HEK293 (cell line): Measurements from ENCODE around the gene PTH2.

ENCODE experiments used
- CTCF ChIA-PET: fragments of 350-600 bp; formaldehyde crosslinking; extraction: SDS; loops from one replicate; lab custom pipeline; 2021; ENCODE audit warnings: antibody characterized with exemption; lab: Yijun Ruan, JAX
- POLR2A ChIA-PET: fragments of 300-600 bp; formaldehyde crosslinking; extraction: SDS; loops from one replicate; lab custom pipeline; 2020; ENCODE audit warnings: antibody characterized with exemption, inconsistent platforms; lab: Yijun Ruan, JAX
- H3K27ac ChIP-seq: fragments of 200-500 bp; sonication (Bioruptor generic); 2 replicates; pipeline ENCODE4 v1.5.1; 2014; ENCODE audit warnings: low read depth, low read length, control low read depth, inconsistent platforms; ENCODE audit errors: extremely low read depth
- H3K36me3 ChIP-seq, 2 experiments: fragments of 200-500 bp in 1 of 2; sonication (Bioruptor generic) in 1 of 2; 1 replicate in 1 of 2; 2 replicates in 1 of 2; pipeline ENCODE4 v1.5.1; 2014 to 2017; ENCODE audit warnings: inconsistent platforms in 2 of 2, low read length in 2 of 2; ENCODE audit not compliant: control insufficient read depth in 2 of 2, insufficient read depth in 1 of 2
- H3K4me1 ChIP-seq: fragments of 200-500 bp; sonication (Bioruptor generic); 2 replicates; pipeline ENCODE4 v1.5.1; 2014; ENCODE audit warnings: mild to moderate bottlenecking, low read length, inconsistent platforms; ENCODE audit not compliant: control insufficient read depth, insufficient read depth
- H3K4me3 ChIP-seq: 2 replicates; pipeline ENCODE4 v1.5.1; 2011; ENCODE audit warnings: low read depth, mild to moderate bottlenecking, control low read depth, low read length, moderate library complexity
- H3K9me3 ChIP-seq: fragments of 200-500 bp; sonication (Bioruptor generic); 2 replicates; pipeline ENCODE4 v1.5.1; 2014; ENCODE audit warnings: low read depth, low read length, inconsistent platforms; ENCODE audit not compliant: control insufficient read depth, insufficient read depth
- GLI2 ChIP-seq: fragments of 450-650 bp; formaldehyde crosslinking; IDR thresholded peaks from 2 replicates; pipeline ENCODE4; 2017; ENCODE audit warnings: missing biosample characterization, missing genetic modification characterization, low read depth, borderline replicate concordance
- KLF8 ChIP-seq: fragments of 450-650 bp; formaldehyde crosslinking; IDR thresholded peaks from 2 replicates; pipeline ENCODE4 v1.5.1; 2016; ENCODE audit warnings: missing biosample characterization, missing genetic modification characterization
- KLF9 ChIP-seq: fragments of 450-650 bp; formaldehyde crosslinking; IDR thresholded peaks from 2 replicates; pipeline ENCODE4 v1.5.1; 2016; ENCODE audit warnings: missing biosample characterization, missing genetic modification characterization, low read depth
- PATZ1 ChIP-seq: fragments of 450-650 bp; formaldehyde crosslinking; IDR thresholded peaks from 2 replicates; pipeline ENCODE4 v1.5.1; 2016; ENCODE audit warnings: missing biosample characterization, missing genetic modification characterization
- ZFHX2 ChIP-seq: fragments of 450-650 bp; formaldehyde crosslinking; conservative IDR thresholded peaks from 2 replicates; pipeline ENCODE4 v1.5.1; 2016; ENCODE audit warnings: missing biosample characterization, missing genetic modification characterization
- ZNF146 ChIP-seq: fragments of 450-650 bp; formaldehyde crosslinking; IDR thresholded peaks from 2 replicates; pipeline ENCODE4 v1.5.1; 2016; ENCODE audit warnings: missing biosample characterization, missing genetic modification characterization
- ZNF223 ChIP-seq: fragments of 450-650 bp; formaldehyde crosslinking; IDR thresholded peaks from 2 replicates; pipeline ENCODE4 v1.5.1; 2016; ENCODE audit warnings: missing biosample characterization, missing genetic modification characterization
- ZNF239 ChIP-seq: fragments of 450-650 bp; formaldehyde crosslinking; IDR thresholded peaks from 2 replicates; pipeline ENCODE4 v1.5.1; 2016; ENCODE audit warnings: missing biosample characterization, missing genetic modification characterization
- ZNF280D ChIP-seq: fragments of 450-650 bp; formaldehyde crosslinking; IDR thresholded peaks from 2 replicates; pipeline ENCODE4 v1.5.1; 2016; ENCODE audit warnings: missing biosample characterization, missing genetic modification characterization
- ZNF362 ChIP-seq: fragments of 450-650 bp; formaldehyde crosslinking; IDR thresholded peaks from 2 replicates; pipeline ENCODE4 v1.5.1; 2016; ENCODE audit warnings: missing biosample characterization, missing genetic modification characterization
- ZNF391 ChIP-seq: fragments of 450-650 bp; formaldehyde crosslinking; IDR thresholded peaks from 2 replicates; pipeline ENCODE4 v1.5.1; 2016; ENCODE audit warnings: low read depth, missing biosample characterization, missing genetic modification characterization, borderline replicate concordance
- ZNF529 ChIP-seq: fragments of 450-650 bp; formaldehyde crosslinking; IDR thresholded peaks from 2 replicates; pipeline ENCODE4 v1.5.1; 2017; ENCODE audit warnings: missing genetic modification characterization, missing biosample characterization; ENCODE audit not compliant: insufficient replicate concordance
- ZNF544 ChIP-seq: fragments of 450-650 bp; formaldehyde crosslinking; IDR thresholded peaks from 2 replicates; pipeline ENCODE4 v1.5.0; 2017; ENCODE audit warnings: missing biosample characterization, missing genetic modification characterization
- TF ChIP-seq, protein P1 (sequence below): fragments of 450-650 bp; formaldehyde crosslinking; IDR thresholded peaks from 2 replicates; pipeline ENCODE4 v1.5.1; 2016; ENCODE audit warnings: missing biosample characterization, missing genetic modification characterization
- TF ChIP-seq, protein P2 (sequence below): fragments of 450-650 bp; formaldehyde crosslinking; IDR thresholded peaks from 2 replicates; pipeline ENCODE4 v1.5.1; 2016; ENCODE audit warnings: missing biosample characterization, missing genetic modification characterization

Gene PTH2

GRCh38 chr19:49403404-49404187, 19.6 kb downstream of the PTH2 start (continued):
- TF ChIP-seq PATZ1 (peak; percentile 85), ZFHX2 (tag by site-specific recombination) (peak; percentile 55), ZNF391 (tag by site-specific recombination) (no peak)
- TF ChIP-seq, protein P1, sequence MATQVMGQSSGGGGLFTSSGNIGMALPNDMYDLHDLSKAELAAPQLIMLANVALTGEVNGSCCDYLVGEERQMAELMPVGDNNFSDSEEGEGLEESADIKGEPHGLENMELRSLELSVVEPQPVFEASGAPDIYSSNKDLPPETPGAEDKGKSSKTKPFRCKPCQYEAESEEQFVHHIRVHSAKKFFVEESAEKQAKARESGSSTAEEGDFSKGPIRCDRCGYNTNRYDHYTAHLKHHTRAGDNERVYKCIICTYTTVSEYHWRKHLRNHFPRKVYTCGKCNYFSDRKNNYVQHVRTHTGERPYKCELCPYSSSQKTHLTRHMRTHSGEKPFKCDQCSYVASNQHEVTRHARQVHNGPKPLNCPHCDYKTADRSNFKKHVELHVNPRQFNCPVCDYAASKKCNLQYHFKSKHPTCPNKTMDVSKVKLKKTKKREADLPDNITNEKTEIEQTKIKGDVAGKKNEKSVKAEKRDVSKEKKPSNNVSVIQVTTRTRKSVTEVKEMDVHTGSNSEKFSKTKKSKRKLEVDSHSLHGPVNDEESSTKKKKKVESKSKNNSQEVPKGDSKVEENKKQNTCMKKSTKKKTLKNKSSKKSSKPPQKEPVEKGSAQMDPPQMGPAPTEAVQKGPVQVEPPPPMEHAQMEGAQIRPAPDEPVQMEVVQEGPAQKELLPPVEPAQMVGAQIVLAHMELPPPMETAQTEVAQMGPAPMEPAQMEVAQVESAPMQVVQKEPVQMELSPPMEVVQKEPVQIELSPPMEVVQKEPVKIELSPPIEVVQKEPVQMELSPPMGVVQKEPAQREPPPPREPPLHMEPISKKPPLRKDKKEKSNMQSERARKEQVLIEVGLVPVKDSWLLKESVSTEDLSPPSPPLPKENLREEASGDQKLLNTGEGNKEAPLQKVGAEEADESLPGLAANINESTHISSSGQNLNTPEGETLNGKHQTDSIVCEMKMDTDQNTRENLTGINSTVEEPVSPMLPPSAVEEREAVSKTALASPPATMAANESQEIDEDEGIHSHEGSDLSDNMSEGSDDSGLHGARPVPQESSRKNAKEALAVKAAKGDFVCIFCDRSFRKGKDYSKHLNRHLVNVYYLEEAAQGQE (tag by site-specific recombination) = no peak

GRCh38 chr19:49400029-49400428, 23.2 kb downstream of the PTH2 start:
- Histone ChIP-seq H3K36me3 (no peaks in the 10 kb centered on the region), H3K27ac (no peak overlapping the region), H3K9me3 (no peaks in the 10 kb centered on the region), H3K4me3 (no peak overlapping the region), H3K4me1 (peaks cover 7% of the 10 kb centered on the region)
- peak; percentile 69; the same call in 1 of the 2 replicates for TF ChIP-seq ZNF362 (tag by site-specific recombination)
- TF ChIP-seq ZNF544 (tag by site-specific recombination) = no peak
- ChIA-PET CTCF (interaction anchor here (1.3 kb wide), 1 partner anchor 43 kb away, joined by 10 read pairs; no protein-coding TSS in a partner anchor), POLR2A (no interaction called here)

- CTCF ChIA-PET = interaction anchor here (0.6 to 1.3 kb wide), 2 partner anchors 44 to 72 kb away, joined by 3 to 10 read pairs; no protein-coding TSS in a partner anchor
- POLR2A ChIA-PET = interaction anchor here (1.0 kb wide), 1 partner anchor 46 kb away, joined by 6 read pairs; no protein-coding TSS in a partner anchor
- H3K4me1 ChIP-seq = peaks cover 6% of the 10 kb centered on the region
Measured at GRCh38 chr19:49398931-49399330, 24.3 kb downstream of the PTH2 start.

More at GRCh38 chr19:49398931-49399330, 24.3 kb downstream of the PTH2 start:
- TF ChIP-seq GLI2 (tag by site-specific recombination) (no peak), ZNF239 (tag by site-specific recombination) (no peak), ZNF280D (tag by site-specific recombination) (no peak), KLF8 (tag by site-specific recombination) (no peak), ZNF146 (tag by site-specific recombination) (no peak), ZNF529 (no peak), ZNF223 (no peak), KLF9 (tag by site-specific recombination) (no peak)
- TF ChIP-seq, protein P2, sequence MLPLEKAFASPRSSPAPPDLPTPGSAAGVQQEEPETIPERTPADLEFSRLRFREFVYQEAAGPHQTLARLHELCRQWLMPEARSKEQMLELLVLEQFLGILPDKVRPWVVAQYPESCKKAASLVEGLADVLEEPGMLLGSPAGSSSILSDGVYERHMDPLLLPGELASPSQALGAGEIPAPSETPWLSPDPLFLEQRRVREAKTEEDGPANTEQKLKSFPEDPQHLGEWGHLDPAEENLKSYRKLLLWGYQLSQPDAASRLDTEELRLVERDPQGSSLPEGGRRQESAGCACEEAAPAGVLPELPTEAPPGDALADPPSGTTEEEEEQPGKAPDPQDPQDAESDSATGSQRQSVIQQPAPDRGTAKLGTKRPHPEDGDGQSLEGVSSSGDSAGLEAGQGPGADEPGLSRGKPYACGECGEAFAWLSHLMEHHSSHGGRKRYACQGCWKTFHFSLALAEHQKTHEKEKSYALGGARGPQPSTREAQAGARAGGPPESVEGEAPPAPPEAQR = no peak
- Histone ChIP-seq H3K27ac (no peak overlapping the region), H3K4me3 (no peak overlapping the region), H3K36me3 (no peaks in the 10 kb centered on the region), H3K9me3 (no peaks in the 10 kb centered on the region)
